ENCODE measurements around the gene SLC35A5. TPM values are rescaled to one million over a fixed set of nuclear protein-coding genes. Genes with fewer than 3 reads are reported as not detected.

Gene SLC35A5
- total and polyA plus RNA-seq, 2 experiments from 2014 or later: 16.7 to 38.3 TPM

GRCh38 chr3:112564940-112565305 is 3.1 kb downstream of the SLC35A5 start:
- DNase-seq (ENCODE audit: low read depth in 1 of 2, low spot score in 1 of 2): no peak
- H3K4me1 ChIP-seq (ENCODE audit: low read depth): no peaks in the 10 kb centered on the region
- H3K36me3 ChIP-seq: peaks cover 9% of the 10 kb centered on the region
- no peaks in the 10 kb centered on the region for H3K9me3 ChIP-seq (ENCODE audit: low read depth)
- no peaks in the 10 kb centered on the region for H3K27me3 ChIP-seq
- no peak overlapping the region for H3K27ac ChIP-seq
- no peak overlapping the region for H3K4me3 ChIP-seq
- TF ChIP-seq CTCF (IDR thresholded peaks at IDR 0.05; ENCODE audit: low read depth, low read length): no peak

- H3K4me1 ChIP-seq (ENCODE audit: low read depth): no peaks in the 10 kb centered on the region
- no peak for TF ChIP-seq CTCF (IDR thresholded peaks at IDR 0.05; ENCODE audit: low read depth, low read length)
- H3K27ac ChIP-seq: no peak overlapping the region
- DNase-seq (ENCODE audit: low read depth in 1 of 2, low spot score in 1 of 2): no peak
- H3K27me3 ChIP-seq: no peaks in the 10 kb centered on the region
- no peak overlapping the region for H3K4me3 ChIP-seq
- no peaks in the 10 kb centered on the region for H3K9me3 ChIP-seq (ENCODE audit: low read depth)
- peaks cover 23% of the 10 kb centered on the region for H3K36me3 ChIP-seq
These were observed 6.8 kb downstream of the SLC35A5 start for GRCh38 chr3:112568642-112569041.

DNA sequence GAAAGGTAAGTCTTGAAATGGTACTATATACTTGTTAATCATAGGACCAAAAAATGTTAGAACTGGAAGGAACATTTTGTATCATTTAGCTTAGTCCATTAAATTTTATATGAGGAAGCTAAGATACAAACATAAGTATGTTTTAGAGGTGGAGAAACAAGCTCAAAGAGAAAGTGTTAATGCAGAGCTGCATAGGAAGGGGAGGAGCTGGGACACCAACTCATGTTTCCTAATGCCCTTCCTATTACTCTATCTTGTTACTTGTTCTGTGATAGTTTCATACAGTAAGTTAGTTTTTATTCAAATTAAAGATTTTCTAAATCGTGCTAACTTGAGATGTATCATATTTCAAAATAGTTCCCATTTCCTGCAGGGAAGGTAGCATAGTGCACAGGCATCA is 7.4 kb downstream of the SLC35A5 start:
- Histone ChIP-seq H3K27ac (no peak overlapping the region), H3K27me3 (no peaks in the 10 kb centered on the region), H3K36me3 (peaks cover 27% of the 10 kb centered on the region), H3K4me3 (no peak overlapping the region), H3K4me1 (ENCODE audit: low read depth) (no peaks in the 10 kb centered on the region), H3K9me3 (ENCODE audit: low read depth) (no peaks in the 10 kb centered on the region)
- TF ChIP-seq CTCF (IDR thresholded peaks at IDR 0.05; ENCODE audit: low read depth, low read length): no peak
- no peak for DNase-seq (ENCODE audit: low read depth in 1 of 2, low spot score in 1 of 2)

GRCh38 chr3:112572701-112573100 is 10.9 kb downstream of the SLC35A5 start:
- Histone ChIP-seq H3K36me3 (peaks cover 28% of the 10 kb centered on the region), H3K4me3 (no peak overlapping the region), H3K27ac (no peak overlapping the region), H3K9me3 (ENCODE audit: low read depth) (no peaks in the 10 kb centered on the region), H3K4me1 (ENCODE audit: low read depth) (no peaks in the 10 kb centered on the region), H3K27me3 (no peaks in the 10 kb centered on the region)
- no peak for TF ChIP-seq CTCF (IDR thresholded peaks at IDR 0.05; ENCODE audit: low read depth, low read length)
- DNase-seq (ENCODE audit: low read depth in 1 of 2, low spot score in 1 of 2): no peak

GRCh38 chr3:112579232-112579631 is 17.4 kb downstream of the SLC35A5 start:
- Histone ChIP-seq H3K27ac (no peak overlapping the region), H3K9me3 (ENCODE audit: low read depth) (no peaks in the 10 kb centered on the region), H3K4me3 (no peak overlapping the region), H3K27me3 (no peaks in the 10 kb centered on the region), H3K4me1 (ENCODE audit: low read depth) (no peaks in the 10 kb centered on the region), H3K36me3 (peaks cover 11% of the 10 kb centered on the region)
- no peak for DNase-seq (ENCODE audit: low read depth in 1 of 2, low spot score in 1 of 2)
- TF ChIP-seq CTCF (IDR thresholded peaks at IDR 0.05; ENCODE audit: low read depth, low read length): no peak

DNA sequence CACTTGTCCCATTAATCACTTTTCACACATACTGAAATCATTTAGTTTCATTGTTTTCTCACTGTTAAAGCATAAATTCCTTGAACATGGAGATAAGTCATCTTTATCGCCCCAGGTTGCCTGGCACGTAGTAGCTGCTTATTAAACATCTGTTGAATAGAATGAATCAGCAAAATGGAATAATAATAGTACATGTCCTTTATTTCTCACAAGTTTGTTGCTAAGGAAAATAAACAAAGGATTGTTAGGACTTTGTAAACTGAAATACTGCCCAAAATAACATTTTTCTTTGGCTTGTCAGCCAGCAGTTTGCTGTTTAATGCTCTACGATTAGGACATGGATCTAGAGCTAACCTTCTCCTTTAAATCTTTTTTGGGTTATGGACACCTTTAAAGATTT is 17.9 kb downstream of the SLC35A5 start:
- H3K4me1 ChIP-seq (ENCODE audit: low read depth): no peaks in the 10 kb centered on the region
- no peak overlapping the region for H3K27ac ChIP-seq
- no peak overlapping the region for H3K4me3 ChIP-seq
- no peaks in the 10 kb centered on the region for H3K9me3 ChIP-seq (ENCODE audit: low read depth)
- no peak for TF ChIP-seq CTCF (IDR thresholded peaks at IDR 0.05; ENCODE audit: low read depth, low read length)
- DNase-seq (ENCODE audit: low read depth in 1 of 2, low spot score in 1 of 2): no peak
- no peaks in the 10 kb centered on the region for H3K27me3 ChIP-seq
- H3K36me3 ChIP-seq: peaks cover 9% of the 10 kb centered on the region

Measured in cardiac muscle cell (in vitro differentiated cells and primary cell).